Activated CD4-positive, alpha-beta T cell treated with anti-CD3 and anti-CD28 coated beads, Interleukin-2, amount 10 ng/mL, durations not matched to agents 24 days and 14 days (primary cell): ENCODE results near the gene PKP3. TPM values are rescaled to one million over a fixed set of nuclear protein-coding genes. Genes with fewer than 3 reads are reported as not detected.
"Not testable (repeated sequence)": the region's sequence is repeated elsewhere in the genome, so short reads cannot be mapped to it uniquely, and the experiment has no call there.

Source experiments
- DNase-seq: peaks from one replicate; pipeline ENCODE4 v3.0.0; 2022
- H3K27ac Mint-ChIP-seq: one replicate; pipeline ENCODE4 v1.8.0; 2022; ENCODE audit warnings: mild to moderate bottlenecking, mixed read lengths
- H3K27me3 Mint-ChIP-seq: one replicate; pipeline ENCODE4 v1.8.0; 2022; ENCODE audit warnings: mixed read lengths
- H3K36me3 Mint-ChIP-seq: one replicate; pipeline ENCODE4 v1.8.0; 2022; ENCODE audit warnings: low read depth, mild to moderate bottlenecking, mixed read lengths
- H3K4me1 Mint-ChIP-seq: one replicate; pipeline ENCODE4 v1.8.0; 2021; ENCODE audit warnings: mixed read lengths
- H3K4me3 Mint-ChIP-seq: one replicate; pipeline ENCODE4 v1.8.0; 2022; ENCODE audit warnings: mild to moderate bottlenecking, moderate library complexity, mixed read lengths
- H3K9me3 Mint-ChIP-seq: one replicate; pipeline ENCODE4 v1.8.0; 2021; ENCODE audit warnings: mixed read lengths
- intact Hi-C: fragments of 100-400 bp; cut with micrococcal nuclease; formaldehyde crosslinking; loops from one replicate; pipeline ENCODE4 v1.15.1; 2023
- total RNA-seq: library from RNA; stranded (reverse); gene quantifications from 2 replicates; pipeline ENCODE4 v1.2.3, GENCODE V29; 2022

Gene PKP3
- total RNA-seq, 1 donor from 2014 or later: not detected

DNA sequence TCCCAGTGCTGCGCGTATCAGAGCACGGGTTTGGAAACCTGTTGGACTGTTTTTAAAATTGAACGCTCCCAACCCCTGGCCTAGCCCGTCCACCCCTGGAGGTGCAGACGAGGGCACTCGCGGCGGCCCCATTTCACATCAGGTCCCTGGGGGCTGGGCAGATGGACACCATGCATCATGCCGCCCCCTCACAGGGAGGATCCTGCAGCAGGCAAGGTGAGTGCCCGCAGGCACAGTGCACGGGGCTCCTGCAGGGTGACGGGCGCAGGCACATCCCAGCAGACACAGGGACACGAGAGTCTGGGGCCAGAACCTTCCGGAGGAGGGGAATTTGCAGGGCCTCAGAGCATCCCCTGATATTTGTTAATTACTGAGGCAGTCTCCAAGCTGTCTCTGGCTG lies 40.5 kb downstream of the PKP3 start:
- intact Hi-C loops: no loop called here
- Mint-ChIP-seq H3K4me1 (peaks cover 8% of the 10 kb centered on the region), H3K36me3 (peaks cover 14% of the 10 kb centered on the region), H3K4me3 (no peak overlapping the region), H3K27ac (no peak overlapping the region), H3K27me3 (no peaks in the 10 kb centered on the region), H3K9me3 (no peaks in the 10 kb centered on the region)
- no peak for DNase-seq

- H3K36me3 Mint-ChIP-seq: peaks cover 13% of the 10 kb centered on the region
- H3K27me3 Mint-ChIP-seq, H3K9me3 Mint-ChIP-seq, H3K27ac Mint-ChIP-seq, H3K4me3 Mint-ChIP-seq, intact Hi-C loops, DNase-seq: not testable (repeated sequence)
- peaks cover 10% of the 10 kb centered on the region for H3K4me1 Mint-ChIP-seq
Observed at GRCh38 chr11:434999-435740, 41.2 kb downstream of the PKP3 start.

GRCh38 chr11:437228-437870 lies 43.3 kb downstream of the PKP3 start:
- intact Hi-C loops: no loop called here
- Mint-ChIP-seq H3K27ac (no peak overlapping the region), H3K9me3 (no peaks in the 10 kb centered on the region), H3K36me3 (peaks cover 8% of the 10 kb centered on the region), H3K4me3 (no peak overlapping the region), H3K27me3 (no peaks in the 10 kb centered on the region), H3K4me1 (peaks cover 15% of the 10 kb centered on the region)
- no peak for DNase-seq

GRCh38 chr11:438101-438844 lies 44.3 kb downstream of the PKP3 start:
- Mint-ChIP-seq H3K36me3 (peaks cover 3% of the 10 kb centered on the region), H3K9me3 (no peaks in the 10 kb centered on the region), H3K4me3 (no peak overlapping the region), H3K27me3 (no peaks in the 10 kb centered on the region), H3K4me1 (peaks cover 15% of the 10 kb centered on the region), H3K27ac (no peak overlapping the region)
- intact Hi-C loops: no loop called here
- DNase-seq: no peak

DNA sequence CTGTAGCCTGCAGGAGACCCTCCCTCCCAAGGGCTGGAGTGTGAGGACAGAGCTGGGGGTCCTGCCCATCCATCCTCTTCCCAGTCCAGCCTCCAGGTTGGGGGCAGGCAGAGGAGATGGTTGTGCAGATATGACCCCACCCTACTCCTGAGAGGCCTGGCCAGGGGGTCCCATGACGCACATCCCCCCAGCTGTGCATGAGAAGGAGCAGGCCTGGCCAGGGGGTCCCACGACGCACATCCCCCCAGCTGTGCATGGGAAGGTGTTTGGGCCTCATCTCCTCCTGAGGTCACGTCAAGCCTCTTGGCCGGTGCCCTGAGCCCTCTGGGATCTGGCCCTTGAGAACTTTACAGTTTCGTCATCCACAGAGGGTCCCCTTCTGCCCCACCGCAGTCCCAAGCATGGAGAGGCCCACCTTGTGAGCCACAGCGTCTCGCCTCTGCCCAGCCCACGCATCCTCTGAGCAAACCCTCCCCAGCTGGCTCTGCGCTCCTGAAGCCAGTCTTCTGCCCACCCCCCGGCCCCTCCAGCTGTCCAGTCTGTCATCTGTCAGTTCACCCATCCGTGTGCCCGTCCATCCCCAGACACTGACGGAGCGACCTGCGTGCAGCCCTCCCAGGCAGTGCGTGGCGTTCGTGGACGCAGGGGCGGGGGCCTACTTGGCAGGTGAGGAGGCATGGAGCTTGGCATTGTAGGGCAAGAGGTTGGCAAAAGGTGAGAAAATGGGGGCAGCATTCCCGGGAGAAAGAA lies 45.5 kb downstream of the PKP3 start:
- intact Hi-C loops: no loop called here
- Mint-ChIP-seq H3K27ac (no peak overlapping the region), H3K4me3 (peak overlapping the region; percentile 45)

DNA sequence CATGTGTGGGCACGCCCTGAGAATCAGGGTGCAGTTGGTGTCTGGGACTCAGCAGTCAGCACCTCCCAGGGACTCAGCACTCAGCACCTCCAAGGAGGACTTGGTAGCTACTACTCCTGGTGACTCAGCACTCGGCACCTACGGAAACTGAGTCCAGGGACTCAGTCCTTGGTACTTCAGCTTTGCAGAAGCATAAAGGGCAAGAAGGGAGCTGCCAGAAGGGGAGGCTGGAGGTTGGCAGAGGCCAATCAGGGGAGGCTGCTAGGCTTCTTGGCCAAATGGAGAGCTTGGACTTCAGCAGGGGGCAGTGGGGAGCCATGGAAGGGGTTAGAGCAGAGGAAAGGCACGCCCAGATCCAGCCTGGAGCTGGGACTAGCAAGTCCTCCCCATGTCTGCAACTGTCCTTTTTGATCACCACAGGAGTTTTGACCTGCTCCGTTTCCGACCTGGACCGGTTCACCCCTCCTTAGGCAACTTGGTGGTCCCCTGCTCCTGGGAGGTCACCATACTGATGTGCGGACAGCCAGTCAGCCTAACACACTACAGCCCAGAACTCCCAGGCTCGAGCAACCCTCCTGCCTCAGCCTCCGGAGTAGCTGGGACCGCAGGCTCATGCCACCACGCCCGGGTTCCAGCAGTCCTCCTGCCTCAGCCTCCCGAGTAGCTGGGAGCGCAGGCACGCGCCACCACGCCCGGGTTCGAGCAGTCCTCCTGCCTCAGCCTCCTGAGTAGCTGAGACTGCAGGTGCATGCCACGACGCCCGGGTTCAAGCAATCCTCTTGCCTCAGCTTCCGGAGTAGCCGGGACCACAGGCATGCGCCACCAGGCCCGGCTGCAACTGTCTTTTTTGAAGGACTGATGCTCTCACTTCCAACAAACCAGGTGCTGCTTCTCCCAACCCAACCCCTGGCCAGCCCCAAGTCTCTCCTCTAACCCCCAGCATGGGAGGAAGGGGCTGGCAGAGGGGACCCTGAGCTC lies 46.3 kb downstream of the PKP3 start:
- Mint-ChIP-seq H3K4me1 (peaks cover 15% of the 10 kb centered on the region), H3K9me3 (no peaks in the 10 kb centered on the region), H3K36me3 (peaks cover 1% of the 10 kb centered on the region), H3K27me3 (peaks cover 8% of the 10 kb centered on the region), H3K27ac (no peak overlapping the region), H3K4me3 (peak overlapping the region; percentile 84)
- no peak for DNase-seq
- intact Hi-C loops: no loop called here

More for the DNA sequence above, 45.5 kb downstream of the PKP3 start:
- H3K27me3 Mint-ChIP-seq: peaks cover 8% of the 10 kb centered on the region
- peaks cover 15% of the 10 kb centered on the region for H3K4me1 Mint-ChIP-seq
- peaks cover 1% of the 10 kb centered on the region for H3K36me3 Mint-ChIP-seq
- no peaks in the 10 kb centered on the region for H3K9me3 Mint-ChIP-seq
- no peak for DNase-seq

GRCh38 chr11:441043-441417 lies 47.0 kb downstream of the PKP3 start:
- Mint-ChIP-seq H3K27ac (no peak overlapping the region), H3K4me3 (peak overlapping the region; percentile 84), H3K9me3 (no peaks in the 10 kb centered on the region), H3K36me3 (peaks cover 1% of the 10 kb centered on the region), H3K27me3 (peaks cover 8% of the 10 kb centered on the region), H3K4me1 (peaks cover 15% of the 10 kb centered on the region)
- intact Hi-C loops: no loop called here
- no peak for DNase-seq

GRCh38 chr11:441418-442274 lies 47.6 kb downstream of the PKP3 start, which contains the start of gene ANO9:
Gene ANO9, minus strand, starts transcription at chr11:442011. Its CDS starts 85 bp downstream, at chr11:441926.
- Mint-ChIP-seq H3K9me3 (no peaks in the 10 kb centered on the region), H3K4me1 (peaks cover 13% of the 10 kb centered on the region), H3K27me3 (peaks cover 8% of the 10 kb centered on the region), H3K27ac (no peak within 1 kb of the TSS), H3K36me3 (no peaks in the 10 kb centered on the region), H3K4me3 (peak within 1 kb of the TSS; percentile 84)
- peak; percentile 91 for DNase-seq
- intact Hi-C loops: no loop called here

DNA sequence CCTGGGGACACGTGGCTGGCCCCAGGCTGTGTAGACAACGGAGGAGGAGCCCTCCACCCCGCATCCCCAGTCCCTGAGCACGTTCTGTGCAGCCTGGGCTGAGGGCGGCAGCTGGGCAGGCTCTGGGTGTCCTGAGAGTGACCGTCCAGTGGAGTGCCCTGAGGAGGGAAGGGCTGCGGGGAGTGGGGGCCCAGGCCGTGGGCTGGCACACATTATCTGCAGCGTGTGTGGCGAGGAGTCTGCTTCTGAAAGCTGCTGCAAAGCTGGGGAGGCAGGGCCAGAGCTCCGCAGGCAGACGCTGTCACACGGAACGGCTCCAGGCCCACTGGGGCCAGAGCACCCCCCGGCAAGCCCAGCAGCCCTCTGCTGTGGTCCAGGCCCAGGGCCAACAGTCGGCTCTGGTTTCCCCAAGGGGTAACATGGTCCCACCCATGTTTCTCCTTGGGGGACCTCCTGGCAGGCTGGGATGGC lies 48.6 kb downstream of the PKP3 start:
- H3K27ac Mint-ChIP-seq: no peak overlapping the region
- no peaks in the 10 kb centered on the region for H3K9me3 Mint-ChIP-seq
- intact Hi-C loops: no loop called here
- H3K4me1 Mint-ChIP-seq: peaks cover 9% of the 10 kb centered on the region
- H3K27me3 Mint-ChIP-seq: peaks cover 8% of the 10 kb centered on the region
- no peak overlapping the region for H3K4me3 Mint-ChIP-seq
- no peak for DNase-seq
- H3K36me3 Mint-ChIP-seq: no peaks in the 10 kb centered on the region

DNA sequence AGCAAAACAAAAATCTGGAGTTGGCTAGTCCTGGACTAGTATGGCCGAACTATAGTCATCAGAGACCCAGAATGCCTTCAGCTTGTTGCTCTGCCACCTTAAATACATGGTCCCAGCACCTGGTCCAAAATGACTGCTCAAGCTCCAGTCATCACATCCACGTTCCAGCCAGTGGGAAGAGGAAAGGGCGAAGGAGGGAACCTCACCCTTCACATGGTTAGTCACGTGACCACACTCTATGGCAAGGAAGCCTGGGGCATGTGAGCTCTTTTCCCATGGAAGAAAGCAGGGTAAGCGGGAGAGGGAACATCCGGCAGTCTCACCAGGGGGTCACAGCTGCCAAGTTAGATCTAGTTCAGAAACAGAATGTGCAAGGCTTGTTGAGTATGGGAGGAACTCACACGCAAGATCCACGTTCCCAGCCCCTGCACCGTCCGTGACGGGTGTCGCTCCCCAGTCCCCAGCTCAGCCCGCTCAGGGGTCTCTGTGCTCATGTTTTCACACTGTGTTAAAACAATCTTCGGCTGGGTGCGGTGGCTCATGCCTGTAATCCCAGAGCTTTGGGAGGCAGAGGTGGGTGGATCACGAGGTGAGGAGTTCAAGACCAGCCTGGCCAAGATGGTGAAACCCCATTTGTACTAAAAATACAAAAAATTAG lies 49.7 kb downstream of the PKP3 start:
- Mint-ChIP-seq H3K9me3 (no peaks in the 10 kb centered on the region), H3K4me3 (no peak overlapping the region), H3K4me1 (peaks cover 8% of the 10 kb centered on the region), H3K36me3 (no peaks in the 10 kb centered on the region), H3K27me3 (peaks cover 8% of the 10 kb centered on the region), H3K27ac (no peak overlapping the region)
- intact Hi-C loops: no loop called here
- DNase-seq: no peak

DNA sequence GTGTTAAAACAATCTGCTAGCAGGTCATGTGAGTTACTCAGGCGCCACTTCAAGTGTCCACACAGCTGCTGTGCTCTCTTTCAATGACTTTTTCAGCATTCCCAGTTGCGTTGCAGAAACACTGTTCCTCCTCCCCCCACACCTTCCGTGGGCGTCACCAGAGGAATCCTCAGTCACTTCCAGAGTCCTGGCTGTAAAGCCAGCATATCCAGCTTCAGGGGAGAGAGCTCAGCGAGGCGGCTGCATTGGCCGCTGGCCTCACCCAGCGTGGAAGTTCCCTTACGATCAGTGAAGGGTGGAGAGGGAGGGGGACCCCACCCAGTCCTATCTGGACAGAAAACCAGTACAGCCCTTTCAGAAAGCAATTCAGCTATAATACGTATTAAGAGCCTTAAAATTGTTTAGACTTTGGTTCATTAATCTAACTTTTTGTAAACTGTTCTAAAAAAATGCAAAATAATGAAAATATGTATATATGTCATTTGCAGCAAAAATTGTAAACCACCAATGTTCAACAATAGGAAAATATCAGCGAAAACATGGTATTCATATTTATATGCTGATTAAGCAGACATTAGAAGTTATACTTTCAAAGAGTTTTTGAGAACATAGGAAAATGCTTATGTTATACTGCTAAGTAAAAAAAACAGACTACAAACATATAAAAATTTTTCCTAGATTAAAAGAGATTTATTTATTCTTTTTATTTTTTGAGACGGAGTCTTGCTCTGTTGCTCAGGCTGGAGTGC lies 50.6 kb downstream of the PKP3 start:
- no peaks in the 10 kb centered on the region for H3K36me3 Mint-ChIP-seq
- H3K4me3 Mint-ChIP-seq: no peak overlapping the region
- peaks cover 10% of the 10 kb centered on the region for H3K4me1 Mint-ChIP-seq
- no peak overlapping the region for H3K27ac Mint-ChIP-seq
- no peaks in the 10 kb centered on the region for H3K9me3 Mint-ChIP-seq
- intact Hi-C loops: no loop called here
- no peak for DNase-seq
- peaks cover 8% of the 10 kb centered on the region for H3K27me3 Mint-ChIP-seq
